ENCODE results near the gene SP5. TPM values are rescaled to one million over a fixed set of nuclear protein-coding genes. Genes with fewer than 3 reads are reported as not detected.
A peak's percentile ranks its signal among the peaks of the same experiment; 100 is the strongest.
"Not testable (repeated sequence)": the region's sequence is repeated elsewhere in the genome, so short reads cannot be mapped to it uniquely, and the experiment has no call there.

The SP5 gene
- total RNA-seq, 1 donor from 2014 or later = 0.11 TPM

GRCh38 chr2:170744248-170745002, 29.3 kb downstream of the SP5 start:
- H3K9me3 ChIP-seq (ENCODE audit: insufficient read depth, low read depth, low read length) = no peaks in the 10 kb centered on the region
- no peaks in the 10 kb centered on the region for H3K36me3 ChIP-seq (ENCODE audit: insufficient read depth, low read length)
- peaks cover 3% of the 10 kb centered on the region for H3K4me1 ChIP-seq (ENCODE audit: insufficient read depth, low read length)
- Mint-ChIP-seq H3K27me3 (ENCODE audit: low read depth, unreplicated experiment) (peaks cover 6% of the 10 kb centered on the region), H3K27ac (ENCODE audit: unreplicated experiment) (no peak overlapping the region), H3K36me3 (ENCODE audit: low read depth, unreplicated experiment) (no peaks in the 10 kb centered on the region), H3K4me1 (ENCODE audit: low read depth, unreplicated experiment) (peaks cover 3% of the 10 kb centered on the region), H3K4me3 (ENCODE audit: unreplicated experiment) (no peak overlapping the region), H3K9me3 (ENCODE audit: unreplicated experiment) (no peaks in the 10 kb centered on the region)
- H3K79me2 ChIP-seq (ENCODE audit: insufficient read depth, low read length) = no peaks in the 10 kb centered on the region
- TF ChIP-seq EZH2 (IDR thresholded peaks at IDR 0.05; ENCODE audit: insufficient read depth, low read length) (no peak), CTCF (IDR thresholded peaks at IDR 0.05; ENCODE audit: insufficient read depth, low read depth, low read length) (no peak)
- no peak for DNase-seq (ENCODE audit: low read depth)
- no peak overlapping the region for H3K4me3 ChIP-seq (ENCODE audit: insufficient read depth, low read depth, low read length)
- no peak overlapping the region for H3K4me2 ChIP-seq (ENCODE audit: low read length)
- H2AFZ ChIP-seq (ENCODE audit: low read depth, low read length) = no peak overlapping the region
- no peaks in the 10 kb centered on the region for H4K20me1 ChIP-seq (ENCODE audit: insufficient read depth, low read length)
- FAIRE-seq = no peak
- H3K9ac ChIP-seq (ENCODE audit: low read length) = no peak overlapping the region
- H3K27ac ChIP-seq (ENCODE audit: low read depth, low read length) = no peak overlapping the region
- H3K27me3 ChIP-seq (ENCODE audit: insufficient read depth, low read length) = peaks cover 4% of the 10 kb centered on the region

GRCh38 chr2:170745305-170745704, 30.2 kb downstream of the SP5 start:
- DNase-seq (ENCODE audit: low read depth) (no peak), FAIRE-seq (no peak)
- no peaks in the 10 kb centered on the region for H3K4me1 ChIP-seq (ENCODE audit: insufficient read depth, low read length)
- Mint-ChIP-seq H3K36me3 (ENCODE audit: low read depth, unreplicated experiment) (no peaks in the 10 kb centered on the region), H3K4me3 (ENCODE audit: unreplicated experiment) (no peak overlapping the region), H3K27me3 (ENCODE audit: low read depth, unreplicated experiment) (peaks cover 6% of the 10 kb centered on the region), H3K4me1 (ENCODE audit: low read depth, unreplicated experiment) (no peaks in the 10 kb centered on the region), H3K9me3 (ENCODE audit: unreplicated experiment) (no peaks in the 10 kb centered on the region), H3K27ac (ENCODE audit: unreplicated experiment) (no peak overlapping the region)
- H3K4me2 ChIP-seq (ENCODE audit: low read length) = no peak overlapping the region
- no peak overlapping the region for H2AFZ ChIP-seq (ENCODE audit: low read depth, low read length)
- H3K9me3 ChIP-seq (ENCODE audit: insufficient read depth, low read depth, low read length) = no peaks in the 10 kb centered on the region
- H3K36me3 ChIP-seq (ENCODE audit: insufficient read depth, low read length) = no peaks in the 10 kb centered on the region
- H4K20me1 ChIP-seq (ENCODE audit: insufficient read depth, low read length) = no peaks in the 10 kb centered on the region
- no peak for TF ChIP-seq EZH2 (IDR thresholded peaks at IDR 0.05; ENCODE audit: insufficient read depth, low read length)
- no peak for TF ChIP-seq CTCF (IDR thresholded peaks at IDR 0.05; ENCODE audit: insufficient read depth, low read depth, low read length)
- H3K4me3 ChIP-seq (ENCODE audit: insufficient read depth, low read depth, low read length) = no peak overlapping the region
- peaks cover 4% of the 10 kb centered on the region for H3K27me3 ChIP-seq (ENCODE audit: insufficient read depth, low read length)
- no peak overlapping the region for H3K27ac ChIP-seq (ENCODE audit: low read depth, low read length)
- H3K79me2 ChIP-seq (ENCODE audit: insufficient read depth, low read length) = no peaks in the 10 kb centered on the region
- no peak overlapping the region for H3K9ac ChIP-seq (ENCODE audit: low read length)

DNA sequence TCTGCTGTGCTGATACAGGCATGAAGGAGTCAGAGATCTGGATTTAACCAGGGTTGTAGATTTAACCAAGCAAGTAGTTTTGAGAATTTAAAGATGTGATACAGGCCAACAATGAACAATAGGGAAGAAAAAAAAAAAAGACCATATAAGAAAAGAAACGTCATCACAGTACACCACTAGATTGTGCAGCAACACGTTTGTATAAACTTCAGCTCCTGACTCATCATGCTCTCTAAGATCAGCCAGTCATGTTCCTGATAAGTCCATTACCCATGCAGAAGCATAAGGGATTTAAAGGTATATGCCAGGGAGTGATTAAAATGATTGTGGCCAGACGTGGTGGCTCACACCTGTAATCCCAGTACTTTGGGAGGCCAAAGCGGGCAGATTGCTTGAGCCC, 32.8 kb downstream of the SP5 start:
- no peaks in the 10 kb centered on the region for H3K9me3 ChIP-seq (ENCODE audit: insufficient read depth, low read depth, low read length)
- H3K4me2 ChIP-seq (ENCODE audit: low read length) = peak overlapping the region; percentile 39
- Mint-ChIP-seq H3K4me1 (ENCODE audit: low read depth, unreplicated experiment) (no peaks in the 10 kb centered on the region), H3K27me3 (ENCODE audit: low read depth, unreplicated experiment) (peaks cover 6% of the 10 kb centered on the region), H3K9me3 (ENCODE audit: unreplicated experiment) (peaks cover 2% of the 10 kb centered on the region), H3K36me3 (ENCODE audit: low read depth, unreplicated experiment) (no peaks in the 10 kb centered on the region), H3K4me3 (ENCODE audit: unreplicated experiment) (no peak overlapping the region), H3K27ac (ENCODE audit: unreplicated experiment) (no peak overlapping the region)
- peak; percentile 45 for FAIRE-seq
- no peak overlapping the region for H3K27ac ChIP-seq (ENCODE audit: low read depth, low read length)
- H3K9ac ChIP-seq (ENCODE audit: low read length) = peak overlapping the region; percentile 12
- TF ChIP-seq CTCF (IDR thresholded peaks at IDR 0.05; ENCODE audit: insufficient read depth, low read depth, low read length) = no peak
- no peak for TF ChIP-seq EZH2 (IDR thresholded peaks at IDR 0.05; ENCODE audit: insufficient read depth, low read length)
- no peaks in the 10 kb centered on the region for H3K36me3 ChIP-seq (ENCODE audit: insufficient read depth, low read length)
- no peaks in the 10 kb centered on the region for H4K20me1 ChIP-seq (ENCODE audit: insufficient read depth, low read length)
- no peak overlapping the region for H3K4me3 ChIP-seq (ENCODE audit: insufficient read depth, low read depth, low read length)
- H2AFZ ChIP-seq (ENCODE audit: low read depth, low read length) = peak overlapping the region; percentile 54
- H3K79me2 ChIP-seq (ENCODE audit: insufficient read depth, low read length) = no peaks in the 10 kb centered on the region
- DNase-seq (ENCODE audit: low read depth) = peak; percentile 87
- no peaks in the 10 kb centered on the region for H3K4me1 ChIP-seq (ENCODE audit: insufficient read depth, low read length)
- H3K27me3 ChIP-seq (ENCODE audit: insufficient read depth, low read length) = peaks cover 4% of the 10 kb centered on the region

- not testable (repeated sequence) for H4K20me1 ChIP-seq (ENCODE audit: insufficient read depth, low read length); H3K4me1 Mint-ChIP-seq (ENCODE audit: low read depth, unreplicated experiment)
Measured at GRCh38 chr2:170751555-170751954, 36.4 kb downstream of the SP5 start.

More at GRCh38 chr2:170751555-170751954, 36.4 kb downstream of the SP5 start:
- not testable (repeated sequence) for H3K4me3 ChIP-seq (ENCODE audit: insufficient read depth, low read depth, low read length); H3K9ac ChIP-seq (ENCODE audit: low read length); H3K79me2 ChIP-seq (ENCODE audit: insufficient read depth, low read length); H3K4me1 ChIP-seq (ENCODE audit: insufficient read depth, low read length); H3K9me3 Mint-ChIP-seq (ENCODE audit: unreplicated experiment); H3K36me3 ChIP-seq (ENCODE audit: insufficient read depth, low read length); H3K27me3 Mint-ChIP-seq (ENCODE audit: low read depth, unreplicated experiment); H3K27ac ChIP-seq (ENCODE audit: low read depth, low read length); DNase-seq (ENCODE audit: low read depth); H2AFZ ChIP-seq (ENCODE audit: low read depth, low read length); H3K4me2 ChIP-seq (ENCODE audit: low read length); H3K27ac Mint-ChIP-seq (ENCODE audit: unreplicated experiment); H3K36me3 Mint-ChIP-seq (ENCODE audit: low read depth, unreplicated experiment); H3K9me3 ChIP-seq (ENCODE audit: insufficient read depth, low read depth, low read length); H3K4me3 Mint-ChIP-seq (ENCODE audit: unreplicated experiment); FAIRE-seq; H3K27me3 ChIP-seq (ENCODE audit: insufficient read depth, low read length)
